CD4-positive, alpha-beta T cell treated with Interleukin-21 for 1 hour (primary cell): ENCODE results near the gene UNKL.
"Not testable (repeated sequence)": the region's sequence is repeated elsewhere in the genome, so short reads cannot be mapped to it uniquely, and the experiment has no call there.

Source experiments
- DNase-seq: peaks from one replicate; pipeline ENCODE4 v3.0.0-alpha.2; 2020

Gene UNKL

GRCh38 chr16:1333854-1334700 is 80.4 kb downstream of the UNKL start:
- no peak for DNase-seq

- DNase-seq = peak; percentile 43
Measured at GRCh38 chr16:1333149-1333812, 81.2 kb downstream of the UNKL start, which contains the start of gene BAIAP3. Gene BAIAP3, plus strand, starts transcription at chr16:1333645. Its CDS starts 4,905 bp downstream, at chr16:1338550.

GRCh38 chr16:1332618-1333148 is 81.8 kb downstream of the UNKL start:
- no peak for DNase-seq

GRCh38 chr16:1331712-1332617 is 82.5 kb downstream of the UNKL start:
- peak; percentile 76 for DNase-seq

GRCh38 chr16:1330931-1331711 is 83.4 kb downstream of the UNKL start:
- no peak for DNase-seq

- no peak for DNase-seq
Measured at GRCh38 chr16:1330260-1330914, 84.1 kb downstream of the UNKL start.

GRCh38 chr16:1328961-1329360 is 85.5 kb downstream of the UNKL start:
- DNase-seq = not testable (repeated sequence)

- not testable (repeated sequence) for DNase-seq
Measured at GRCh38 chr16:1328136-1328535, 86.4 kb downstream of the UNKL start.

GRCh38 chr16:1327619-1327947 is 86.9 kb downstream of the UNKL start:
- DNase-seq = no peak

- DNase-seq = no peak
Measured at GRCh38 chr16:1326946-1327618, 87.4 kb downstream of the UNKL start.

- DNase-seq = no peak
Measured at GRCh38 chr16:1326391-1326790, 88.1 kb downstream of the UNKL start.

- DNase-seq = no peak
Measured at GRCh38 chr16:1325673-1326371, 88.7 kb downstream of the UNKL start.

- DNase-seq = no peak
Measured at GRCh38 chr16:1325261-1325660, 89.2 kb downstream of the UNKL start.

- no peak for DNase-seq
Measured at GRCh38 chr16:1324286-1324826, 90.1 kb downstream of the UNKL start.

GRCh38 chr16:1323296-1324239 is 90.9 kb downstream of the UNKL start:
- DNase-seq = no peak

- DNase-seq = no peak
Measured at GRCh38 chr16:1322407-1322806, 92.1 kb downstream of the UNKL start.

GRCh38 chr16:1320658-1321240 is 93.8 kb downstream of the UNKL start:
- no peak for DNase-seq

- no peak for DNase-seq
Measured at GRCh38 chr16:1320097-1320496, 94.4 kb downstream of the UNKL start.
